Gastrocnemius medialis (tissue), 4 donors: ENCODE measurements around the gene UGDH.

ENCODE experiments used
- POLR2A ChIP-seq, 2 donors: fragments of 450-650 bp; IDR thresholded peaks; one replicate each; pipeline ENCODE4 v1.6.1; 2017; ENCODE audit warnings: antibody characterized with exemption in 2 of 2, mild to moderate bottlenecking in 2 of 2, moderate library complexity in 2 of 2
- TF ChIP-seq, protein P1 (sequence below), 5 experiments: fragments of 450-650 bp in 3 of 5; fragments of 200-600 bp in 2 of 5; sonication (generic) in 2 of 5; IDR thresholded peaks in 4 of 5; conservative IDR thresholded peaks in 1 of 5; 1 replicate in 4 of 5; 2 replicates in 1 of 5; pipeline ENCODE4 v1.5.1; 2016 to 2019; ENCODE audit warnings: antibody characterized with exemption in 5 of 5, mild to moderate bottlenecking in 3 of 5, moderate library complexity in 3 of 5

DNA sequence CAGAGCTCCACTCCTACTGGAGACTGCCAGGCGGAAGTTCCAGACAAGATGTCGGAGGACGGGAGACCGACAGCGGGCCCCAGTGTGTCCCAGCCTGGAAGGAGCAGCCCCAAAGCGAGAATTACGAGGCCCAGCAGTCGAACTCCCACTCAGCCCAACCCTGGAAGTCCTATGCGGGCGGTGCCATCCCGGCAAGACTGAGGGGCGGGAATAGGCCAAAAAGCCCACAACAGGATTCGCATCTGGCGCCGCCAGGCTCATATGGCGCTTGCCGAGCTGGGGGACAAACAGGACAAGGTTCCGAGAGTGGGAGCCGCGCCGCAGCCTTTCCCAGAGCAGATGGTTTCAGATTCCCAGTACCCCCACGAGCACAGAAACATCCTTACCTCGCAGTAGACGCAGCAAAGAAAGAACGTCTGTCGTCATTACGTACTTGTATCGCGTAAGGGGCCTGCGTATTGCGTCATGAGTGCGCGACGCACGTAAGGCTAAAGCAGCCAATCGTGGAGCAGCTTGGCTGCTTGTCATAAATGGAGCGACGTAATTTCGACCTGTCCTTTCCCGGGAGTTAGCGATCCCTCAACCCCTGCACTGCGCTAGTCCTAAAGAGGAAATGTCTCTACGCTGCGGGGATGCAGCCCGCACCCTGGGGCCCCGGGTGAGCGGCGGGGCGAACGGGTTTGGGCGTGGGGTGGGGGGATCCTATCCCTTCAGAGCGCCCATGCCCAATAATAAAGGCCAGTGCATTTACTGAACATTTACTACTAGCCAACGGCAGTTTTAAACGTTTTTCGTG, 68.5 kb downstream of the UGDH start, which contains the start of the genes LIAS and RPL9:
- TF ChIP-seq, protein P1, sequence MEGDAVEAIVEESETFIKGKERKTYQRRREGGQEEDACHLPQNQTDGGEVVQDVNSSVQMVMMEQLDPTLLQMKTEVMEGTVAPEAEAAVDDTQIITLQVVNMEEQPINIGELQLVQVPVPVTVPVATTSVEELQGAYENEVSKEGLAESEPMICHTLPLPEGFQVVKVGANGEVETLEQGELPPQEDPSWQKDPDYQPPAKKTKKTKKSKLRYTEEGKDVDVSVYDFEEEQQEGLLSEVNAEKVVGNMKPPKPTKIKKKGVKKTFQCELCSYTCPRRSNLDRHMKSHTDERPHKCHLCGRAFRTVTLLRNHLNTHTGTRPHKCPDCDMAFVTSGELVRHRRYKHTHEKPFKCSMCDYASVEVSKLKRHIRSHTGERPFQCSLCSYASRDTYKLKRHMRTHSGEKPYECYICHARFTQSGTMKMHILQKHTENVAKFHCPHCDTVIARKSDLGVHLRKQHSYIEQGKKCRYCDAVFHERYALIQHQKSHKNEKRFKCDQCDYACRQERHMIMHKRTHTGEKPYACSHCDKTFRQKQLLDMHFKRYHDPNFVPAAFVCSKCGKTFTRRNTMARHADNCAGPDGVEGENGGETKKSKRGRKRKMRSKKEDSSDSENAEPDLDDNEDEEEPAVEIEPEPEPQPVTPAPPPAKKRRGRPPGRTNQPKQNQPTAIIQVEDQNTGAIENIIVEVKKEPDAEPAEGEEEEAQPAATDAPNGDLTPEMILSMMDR (IDR thresholded peaks at IDR 0.05 in 4 of 5, conservative IDR thresholded peaks at IDR 0.05 in 1 of 5), result peak in 1 of 5 experiments; percentile 18
- TF ChIP-seq POLR2A (IDR thresholded peaks at IDR 0.05), result peak; percentile 95 to 96
